ENCODE data around the gene COL19A1.

The COL19A1 gene

GRCh38 chr6:70246118-70246517 lies 379.8 kb downstream of the COL19A1 start:
- no peak for DNase-seq

GRCh38 chr6:70252604-70253003 lies 386.2 kb downstream of the COL19A1 start:
- no peak for DNase-seq

- DNase-seq: no peak
These were observed 387.6 kb downstream of the COL19A1 start for GRCh38 chr6:70253923-70254322.

- no peak for DNase-seq
These were observed 388.4 kb downstream of the COL19A1 start for GRCh38 chr6:70254784-70255183.

GRCh38 chr6:70257768-70258273 lies 391.5 kb downstream of the COL19A1 start:
- DNase-seq: no peak

GRCh38 chr6:70258483-70258882 lies 392.1 kb downstream of the COL19A1 start:
- DNase-seq: no peak

All from DMS79 treated with DMSO at 0.1 percent for 48 hours (cell line).